ENCODE results near the gene GRHPR.

DNA sequence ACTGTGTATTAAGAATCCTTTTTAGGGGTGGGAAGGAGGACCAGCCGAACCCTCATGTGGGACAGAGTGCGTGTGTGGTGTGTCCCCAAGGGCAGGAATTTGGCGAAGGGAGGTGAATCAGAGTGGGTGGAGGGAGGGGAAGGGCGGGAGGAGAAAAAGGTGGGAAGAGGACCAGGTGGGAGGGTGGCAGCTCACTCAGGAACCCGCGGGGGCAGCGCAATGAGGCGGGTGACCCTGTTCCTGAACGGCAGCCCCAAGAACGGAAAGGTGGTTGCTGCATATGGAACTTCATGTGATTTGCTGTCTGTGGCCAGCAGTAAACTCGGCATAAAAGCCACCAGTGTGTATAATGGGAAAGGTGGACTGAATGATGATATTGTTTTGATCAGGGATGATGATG lies 54.4 kb downstream of the GRHPR start:
- TF ChIP-seq POLR2A (IDR thresholded peaks at IDR 0.05; ENCODE audit: low read length) (no peak), POLR2AphosphoS2 (conservative IDR thresholded peaks at IDR 0.05; ENCODE audit: low read length) (no peak), HDAC2 (IDR thresholded peaks at IDR 0.05) (no peak), CTCF (IDR thresholded peaks at IDR 0.05) (no peak), CHD2 (IDR thresholded peaks at IDR 0.05; ENCODE audit: low read length, partially characterized antibody) (no peak), CHD4 (IDR thresholded peaks at IDR 0.05; ENCODE audit: borderline replicate concordance) (no peak), SMC3 (IDR thresholded peaks at IDR 0.05) (no peak), RFX5 (IDR thresholded peaks at IDR 0.05) (no peak), JUNB (IDR thresholded peaks at IDR 0.05) (no peak), EP300 (IDR thresholded peaks at IDR 0.05) (no peak)
- TF ChIP-seq, protein P1, sequence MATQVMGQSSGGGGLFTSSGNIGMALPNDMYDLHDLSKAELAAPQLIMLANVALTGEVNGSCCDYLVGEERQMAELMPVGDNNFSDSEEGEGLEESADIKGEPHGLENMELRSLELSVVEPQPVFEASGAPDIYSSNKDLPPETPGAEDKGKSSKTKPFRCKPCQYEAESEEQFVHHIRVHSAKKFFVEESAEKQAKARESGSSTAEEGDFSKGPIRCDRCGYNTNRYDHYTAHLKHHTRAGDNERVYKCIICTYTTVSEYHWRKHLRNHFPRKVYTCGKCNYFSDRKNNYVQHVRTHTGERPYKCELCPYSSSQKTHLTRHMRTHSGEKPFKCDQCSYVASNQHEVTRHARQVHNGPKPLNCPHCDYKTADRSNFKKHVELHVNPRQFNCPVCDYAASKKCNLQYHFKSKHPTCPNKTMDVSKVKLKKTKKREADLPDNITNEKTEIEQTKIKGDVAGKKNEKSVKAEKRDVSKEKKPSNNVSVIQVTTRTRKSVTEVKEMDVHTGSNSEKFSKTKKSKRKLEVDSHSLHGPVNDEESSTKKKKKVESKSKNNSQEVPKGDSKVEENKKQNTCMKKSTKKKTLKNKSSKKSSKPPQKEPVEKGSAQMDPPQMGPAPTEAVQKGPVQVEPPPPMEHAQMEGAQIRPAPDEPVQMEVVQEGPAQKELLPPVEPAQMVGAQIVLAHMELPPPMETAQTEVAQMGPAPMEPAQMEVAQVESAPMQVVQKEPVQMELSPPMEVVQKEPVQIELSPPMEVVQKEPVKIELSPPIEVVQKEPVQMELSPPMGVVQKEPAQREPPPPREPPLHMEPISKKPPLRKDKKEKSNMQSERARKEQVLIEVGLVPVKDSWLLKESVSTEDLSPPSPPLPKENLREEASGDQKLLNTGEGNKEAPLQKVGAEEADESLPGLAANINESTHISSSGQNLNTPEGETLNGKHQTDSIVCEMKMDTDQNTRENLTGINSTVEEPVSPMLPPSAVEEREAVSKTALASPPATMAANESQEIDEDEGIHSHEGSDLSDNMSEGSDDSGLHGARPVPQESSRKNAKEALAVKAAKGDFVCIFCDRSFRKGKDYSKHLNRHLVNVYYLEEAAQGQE (IDR thresholded peaks at IDR 0.05) = no peak

Data from A549 (cell line).